ENCODE data around the gene CHD2.
"Not testable (repeated sequence)": the region's sequence is repeated elsewhere in the genome, so short reads cannot be mapped to it uniquely, and the experiment has no call there.

CHD2 gene

GRCh38 chr15:92869263-92869940 lies 30.7 kb upstream of the CHD2 start:
- Histone ChIP-seq H3K4ac (ENCODE audit: low read depth in 1 of 2, low read length in 2 of 2) (no peak overlapping the region), H3K27ac (ENCODE audit: low read length, poor library complexity, severe bottlenecking) (no peak overlapping the region), H3K4me1 (ENCODE audit: control insufficient read depth, insufficient read depth, low read depth, low read length) (peaks cover 7% of the 10 kb centered on the region), H2BK15ac (ENCODE audit: low read depth, poor library complexity, severe bottlenecking) (no peak overlapping the region), H4K8ac (ENCODE audit: low read length) (no peak overlapping the region), H3K4me3 (ENCODE audit: insufficient read depth in 1 of 2, low read depth in 1 of 2, low read length in 2 of 2) (no peak overlapping the region), H2BK12ac (ENCODE audit: low read length in 2 of 2) (no peak overlapping the region), H2AFZ (ENCODE audit: low read depth, low read length) (no peak overlapping the region), H3K23ac (ENCODE audit: low read length in 2 of 2) (no peak overlapping the region), H3K36me3 (ENCODE audit: control insufficient read depth in 1 of 2, insufficient read depth in 2 of 2, low read depth in 1 of 2, low read length in 2 of 2) (no peaks in the 10 kb centered on the region), H3K27me3 (ENCODE audit: control insufficient read depth in 1 of 2, insufficient read depth in 1 of 2, low read length in 2 of 2) (no peaks in the 10 kb centered on the region), H2AK5ac (ENCODE audit: low read length, severe bottlenecking) (no peak overlapping the region), H3K4me2 (ENCODE audit: low read length, poor library complexity, severe bottlenecking) (no peak overlapping the region), H2BK120ac (ENCODE audit: low read depth, low read length) (no peak overlapping the region), H4K91ac (ENCODE audit: low read length) (no peak overlapping the region), H3K9ac (ENCODE audit: low read length) (no peak overlapping the region), H2BK5ac (ENCODE audit: low read depth, low read length, poor library complexity, severe bottlenecking) (no peak overlapping the region), H3K18ac (ENCODE audit: low read depth in 1 of 2, low read length in 2 of 2) (no peak overlapping the region), H3K9me3 (ENCODE audit: control insufficient read depth, low read length) (peaks cover under 1% of the 10 kb centered on the region), H3K79me1 (replicated peaks; ENCODE audit: low read length, poor library complexity, severe bottlenecking) (no peaks in the 10 kb centered on the region), H3K14ac (ENCODE audit: low read length in 2 of 2) (peak overlapping the region in 1 of 2 experiments; percentile 6)
- no peak for DNase-seq
- WGBS: 97% methylated on average over 3 of the region's 4 CpGs

- no peak overlapping the region for H2BK5ac ChIP-seq (ENCODE audit: low read depth, low read length, poor library complexity, severe bottlenecking)
- H3K9ac ChIP-seq (ENCODE audit: low read length): no peak overlapping the region
- DNase-seq: no peak
- H2BK120ac ChIP-seq (ENCODE audit: low read depth, low read length): no peak overlapping the region
- H3K79me1 ChIP-seq (replicated peaks; ENCODE audit: low read length, poor library complexity, severe bottlenecking): no peaks in the 10 kb centered on the region
- H4K8ac ChIP-seq (ENCODE audit: low read length): no peak overlapping the region
- no peaks in the 10 kb centered on the region for H3K27me3 ChIP-seq (ENCODE audit: control insufficient read depth in 1 of 2, insufficient read depth in 1 of 2, low read length in 2 of 2)
- H3K36me3 ChIP-seq (ENCODE audit: control insufficient read depth in 1 of 2, insufficient read depth in 2 of 2, low read depth in 1 of 2, low read length in 2 of 2): no peaks in the 10 kb centered on the region
- no peak overlapping the region for H3K27ac ChIP-seq (ENCODE audit: low read length, poor library complexity, severe bottlenecking)
- no peak overlapping the region for H3K4me3 ChIP-seq (ENCODE audit: insufficient read depth in 1 of 2, low read depth in 1 of 2, low read length in 2 of 2)
- no peak overlapping the region for H3K23ac ChIP-seq (ENCODE audit: low read length in 2 of 2)
- no peaks in the 10 kb centered on the region for H3K9me3 ChIP-seq (ENCODE audit: control insufficient read depth, low read length)
- H3K4me2 ChIP-seq (ENCODE audit: low read length, poor library complexity, severe bottlenecking): no peak overlapping the region
- peak overlapping the region in 1 of 2 experiments; percentile 78 for H3K4ac ChIP-seq (ENCODE audit: low read depth in 1 of 2, low read length in 2 of 2)
- H3K14ac ChIP-seq (ENCODE audit: low read length in 2 of 2): peak overlapping the region in 1 of 2 experiments; percentile 29
- H2BK15ac ChIP-seq (ENCODE audit: low read depth, poor library complexity, severe bottlenecking): no peak overlapping the region
- WGBS: 71% methylated on average over 9 of the region's 9 CpGs
- H2AFZ ChIP-seq (ENCODE audit: low read depth, low read length): no peak overlapping the region
- H2BK12ac ChIP-seq (ENCODE audit: low read length in 2 of 2): no peak overlapping the region
- peak overlapping the region; percentile 74 for H4K91ac ChIP-seq (ENCODE audit: low read length)
- peak overlapping the region; percentile 73 for H2AK5ac ChIP-seq (ENCODE audit: low read length, severe bottlenecking)
- H3K4me1 ChIP-seq (ENCODE audit: control insufficient read depth, insufficient read depth, low read depth, low read length): peaks cover 7% of the 10 kb centered on the region
- H3K18ac ChIP-seq (ENCODE audit: low read depth in 1 of 2, low read length in 2 of 2): peak overlapping the region in 1 of 2 experiments; percentile 61
Measured at GRCh38 chr15:92870010-92870591, 30.0 kb upstream of the CHD2 start.

GRCh38 chr15:92872967-92873366 lies 27.2 kb upstream of the CHD2 start:
- not testable (repeated sequence) for H4K8ac ChIP-seq (ENCODE audit: low read length); H2AK5ac ChIP-seq (ENCODE audit: low read length, severe bottlenecking); H3K4me1 ChIP-seq (ENCODE audit: control insufficient read depth, insufficient read depth, low read depth, low read length); H3K18ac ChIP-seq (ENCODE audit: low read depth in 1 of 2, low read length in 2 of 2); H3K27ac ChIP-seq (ENCODE audit: low read length, poor library complexity, severe bottlenecking); DNase-seq; H2BK15ac ChIP-seq (ENCODE audit: low read depth, poor library complexity, severe bottlenecking); H3K27me3 ChIP-seq (ENCODE audit: control insufficient read depth in 1 of 2, insufficient read depth in 1 of 2, low read length in 2 of 2); H4K91ac ChIP-seq (ENCODE audit: low read length); H3K4ac ChIP-seq (ENCODE audit: low read depth in 1 of 2, low read length in 2 of 2); H2BK120ac ChIP-seq (ENCODE audit: low read depth, low read length); H2BK5ac ChIP-seq (ENCODE audit: low read depth, low read length, poor library complexity, severe bottlenecking); H3K4me2 ChIP-seq (ENCODE audit: low read length, poor library complexity, severe bottlenecking); H3K23ac ChIP-seq (ENCODE audit: low read length in 2 of 2); H2BK12ac ChIP-seq (ENCODE audit: low read length in 2 of 2); H3K4me3 ChIP-seq (ENCODE audit: insufficient read depth in 1 of 2, low read depth in 1 of 2, low read length in 2 of 2); H3K9ac ChIP-seq (ENCODE audit: low read length); H3K36me3 ChIP-seq (ENCODE audit: control insufficient read depth in 1 of 2, insufficient read depth in 2 of 2, low read depth in 1 of 2, low read length in 2 of 2); H3K79me1 ChIP-seq (replicated peaks; ENCODE audit: low read length, poor library complexity, severe bottlenecking); H3K9me3 ChIP-seq (ENCODE audit: control insufficient read depth, low read length); H3K14ac ChIP-seq (ENCODE audit: low read length in 2 of 2); H2AFZ ChIP-seq (ENCODE audit: low read depth, low read length)
- WGBS: 98% methylated on average over 4 of the region's 6 CpGs

DNA sequence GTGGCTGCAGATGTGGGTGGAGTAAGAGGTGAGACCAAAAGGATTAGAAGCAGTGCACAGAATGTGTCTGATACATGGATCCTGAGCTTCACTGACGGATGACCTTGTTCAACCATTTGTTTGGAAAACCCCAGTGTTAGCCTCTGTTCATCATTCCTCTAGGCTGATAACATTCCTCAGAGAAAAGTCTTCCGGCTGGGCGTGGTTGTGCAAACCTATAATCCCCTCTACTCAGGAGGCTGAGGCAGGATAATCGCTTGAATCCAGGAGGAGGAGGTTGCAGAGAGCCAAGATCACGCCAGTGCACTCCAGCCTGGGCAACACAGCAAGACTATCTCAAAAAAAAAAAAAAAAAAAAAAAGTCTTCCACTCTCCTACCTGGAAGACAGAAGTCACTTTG lies 23.1 kb upstream of the CHD2 start:
- Histone ChIP-seq H2AK5ac (ENCODE audit: low read length, severe bottlenecking) (no peak overlapping the region), H3K9me3 (ENCODE audit: control insufficient read depth, low read length) (no peaks in the 10 kb centered on the region), H3K4me2 (ENCODE audit: low read length, poor library complexity, severe bottlenecking) (no peak overlapping the region), H3K79me1 (replicated peaks; ENCODE audit: low read length, poor library complexity, severe bottlenecking) (peaks cover 2% of the 10 kb centered on the region), H2BK120ac (ENCODE audit: low read depth, low read length) (no peak overlapping the region), H3K14ac (ENCODE audit: low read length in 2 of 2) (peak overlapping the region in 1 of 2 experiments; percentile 42), H3K27ac (ENCODE audit: low read length, poor library complexity, severe bottlenecking) (no peak overlapping the region), H4K91ac (ENCODE audit: low read length) (no peak overlapping the region), H2BK15ac (ENCODE audit: low read depth, poor library complexity, severe bottlenecking) (no peak overlapping the region), H2BK5ac (ENCODE audit: low read depth, low read length, poor library complexity, severe bottlenecking) (no peak overlapping the region), H3K36me3 (ENCODE audit: control insufficient read depth in 1 of 2, insufficient read depth in 2 of 2, low read depth in 1 of 2, low read length in 2 of 2) (no peaks in the 10 kb centered on the region), H2BK12ac (ENCODE audit: low read length in 2 of 2) (no peak overlapping the region), H3K18ac (ENCODE audit: low read depth in 1 of 2, low read length in 2 of 2) (no peak overlapping the region), H3K9ac (ENCODE audit: low read length) (no peak overlapping the region), H3K4me1 (ENCODE audit: control insufficient read depth, insufficient read depth, low read depth, low read length) (peaks cover 2% of the 10 kb centered on the region), H3K27me3 (ENCODE audit: control insufficient read depth in 1 of 2, insufficient read depth in 1 of 2, low read length in 2 of 2) (no peaks in the 10 kb centered on the region), H3K23ac (ENCODE audit: low read length in 2 of 2) (no peak overlapping the region), H4K8ac (ENCODE audit: low read length) (no peak overlapping the region), H3K4me3 (ENCODE audit: insufficient read depth in 1 of 2, low read depth in 1 of 2, low read length in 2 of 2) (no peak overlapping the region), H2AFZ (ENCODE audit: low read depth, low read length) (peak overlapping the region; percentile 19), H3K4ac (ENCODE audit: low read depth in 1 of 2, low read length in 2 of 2) (no peak overlapping the region)
- no peak for DNase-seq
- WGBS: 92% methylated on average over 5 of the region's 5 CpGs

Measured in mesenchymal stem cell (in vitro differentiated cells and primary cell).